Measurements from ENCODE around the gene OMP. TPM values are rescaled to one million over a fixed set of nuclear protein-coding genes. Genes with fewer than 3 reads are reported as not detected.

The OMP gene
- total and polyA plus RNA-seq, 2 donors (not counting 3 experiments of a cell fraction or from before 2014, with no cell fraction given), result 0.80 TPM; not detected in 1

GRCh38 chr11:77151804-77152509 is 49.3 kb downstream of the OMP start:
- no peaks in the 10 kb centered on the region for H3K79me2 ChIP-seq (ENCODE audit: control insufficient read depth, insufficient read depth, low read length)
- no TSS peak for BruUV-seq (replicated peaks)
- H3K4me3 ChIP-seq (replicated peaks in 1 of 3; ENCODE audit: insufficient read depth in 1 of 3, low read depth in 1 of 3, low read length in 3 of 3), result no peak overlapping the region
- no peak for DNase-seq (ENCODE audit: low read depth, low spot score)
- ChIA-PET POLR2A (no interaction called here), CTCF (no interaction called here)
- intact Hi-C loops (cut with micrococcal nuclease), result no loop called here
- FAIRE-seq, result no peak
- TF ChIP-seq MAX (IDR thresholded peaks at IDR 0.05; ENCODE audit: insufficient read depth, insufficient read length) (no peak), POLR2A (IDR thresholded peaks at IDR 0.05; ENCODE audit: low read depth, low read length) (no peak), JUN (IDR thresholded peaks at IDR 0.05; ENCODE audit: borderline replicate concordance, insufficient read depth, insufficient read length, low read depth) (no peak), MYC (IDR thresholded peaks at IDR 0.05; ENCODE audit: low read depth, low read length) (no peak), EZH2 (IDR thresholded peaks at IDR 0.05; ENCODE audit: borderline replicate concordance, low read depth, low read length, severe bottlenecking) (no peak)
- H3K36me3 ChIP-seq (ENCODE audit: control insufficient read depth in 2 of 2, extremely low read depth in 1 of 2, insufficient read depth in 2 of 2, low read length in 2 of 2), result no peaks in the 10 kb centered on the region
- no peaks in the 10 kb centered on the region for H3K9me3 ChIP-seq (replicated peaks; ENCODE audit: control insufficient read depth, insufficient read depth, low read length)
- H3K4me2 ChIP-seq (ENCODE audit: insufficient read depth, low read length), result no peak overlapping the region
- dilution Hi-C loops (cut with MboI; ENCODE audit: extremely low pct_ligation_motif_present, low sequenced_read_pairs), result no loop called here
- no peaks in the 10 kb centered on the region for H3K9me1 ChIP-seq (replicated peaks; ENCODE audit: control insufficient read depth, extremely low read depth, insufficient read depth, low read length)
- no peak overlapping the region for H3K27ac ChIP-seq (ENCODE audit: insufficient read depth, low read depth, low read length)
- no peaks in the 10 kb centered on the region for H4K20me1 ChIP-seq (replicated peaks; ENCODE audit: control insufficient read depth, extremely low read depth, insufficient read depth, low read length)
- no peaks in the 10 kb centered on the region for H3K4me1 ChIP-seq (ENCODE audit: control insufficient read depth, extremely low read depth, insufficient read depth, low read length)
- H2AFZ ChIP-seq (ENCODE audit: low read depth, low read length), result no peak overlapping the region
- peaks cover 0 to 5% of the 10 kb centered on the region in 2 experiments for H3K27me3 ChIP-seq (ENCODE audit: control insufficient read depth in 2 of 2, insufficient read depth in 2 of 2, low read length in 2 of 2)
- no peak overlapping the region for H3K9ac ChIP-seq (replicated peaks; ENCODE audit: extremely low read depth, insufficient read depth, low read length)

- Histone ChIP-seq H3K36me3 (ENCODE audit: control insufficient read depth in 2 of 2, extremely low read depth in 1 of 2, insufficient read depth in 2 of 2, low read length in 2 of 2) (no peaks in the 10 kb centered on the region), H3K9me3 (replicated peaks; ENCODE audit: control insufficient read depth, insufficient read depth, low read length) (no peaks in the 10 kb centered on the region), H3K4me1 (ENCODE audit: control insufficient read depth, extremely low read depth, insufficient read depth, low read length) (no peaks in the 10 kb centered on the region), H3K79me2 (ENCODE audit: control insufficient read depth, insufficient read depth, low read length) (no peaks in the 10 kb centered on the region), H3K9ac (replicated peaks; ENCODE audit: extremely low read depth, insufficient read depth, low read length) (no peak overlapping the region), H3K4me3 (replicated peaks in 1 of 3; ENCODE audit: insufficient read depth in 1 of 3, low read depth in 1 of 3, low read length in 3 of 3) (no peak overlapping the region), H3K9me1 (replicated peaks; ENCODE audit: control insufficient read depth, extremely low read depth, insufficient read depth, low read length) (no peaks in the 10 kb centered on the region), H3K27me3 (ENCODE audit: control insufficient read depth in 2 of 2, insufficient read depth in 2 of 2, low read length in 2 of 2) (peaks cover 0 to 5% of the 10 kb centered on the region in 2 experiments), H4K20me1 (replicated peaks; ENCODE audit: control insufficient read depth, extremely low read depth, insufficient read depth, low read length) (no peaks in the 10 kb centered on the region), H3K4me2 (ENCODE audit: insufficient read depth, low read length) (no peak overlapping the region), H3K27ac (ENCODE audit: insufficient read depth, low read depth, low read length) (no peak overlapping the region), H2AFZ (ENCODE audit: low read depth, low read length) (no peak overlapping the region)
- dilution Hi-C loops (cut with MboI; ENCODE audit: extremely low pct_ligation_motif_present, low sequenced_read_pairs) (no loop called here), intact Hi-C loops (cut with micrococcal nuclease) (no loop called here)
- BruUV-seq (replicated peaks), result no TSS peak
- DNase-seq (ENCODE audit: low read depth, low spot score) (no peak), FAIRE-seq (no peak)
- CTCF ChIA-PET, result interaction anchor here (2.1 kb wide), 1 partner anchor 26 kb away, joined by 9 read pairs; no protein-coding TSS in a partner anchor
- TF ChIP-seq MAX (IDR thresholded peaks at IDR 0.05; ENCODE audit: insufficient read depth, insufficient read length) (no peak), MYC (IDR thresholded peaks at IDR 0.05; ENCODE audit: low read depth, low read length) (no peak), CTCF (IDR thresholded peaks at IDR 0.05; ENCODE audit: extremely low read depth in 1 of 2, insufficient read depth in 1 of 2, low read depth in 1 of 2, low read length in 2 of 2) (no peak), EZH2 (IDR thresholded peaks at IDR 0.05; ENCODE audit: borderline replicate concordance, low read depth, low read length, severe bottlenecking) (no peak), GATA2 (IDR thresholded peaks at IDR 0.05; ENCODE audit: insufficient read depth, insufficient read length, low read depth, low read length) (no peak), JUN (IDR thresholded peaks at IDR 0.05; ENCODE audit: borderline replicate concordance, insufficient read depth, insufficient read length, low read depth) (no peak), POLR2AphosphoS5 (IDR thresholded peaks at IDR 0.05; ENCODE audit: insufficient read depth, low read depth, low read length) (no peak), FOS (IDR thresholded peaks at IDR 0.05; ENCODE audit: borderline replicate concordance, insufficient read depth, low read length) (no peak), POLR2A (IDR thresholded peaks at IDR 0.05; ENCODE audit: low read depth, low read length) (no peak)
- POLR2A ChIA-PET, result no interaction called here
Measured at GRCh38 chr11:77152846-77153245, 50.2 kb downstream of the OMP start.

Data from endothelial cell of umbilical vein (primary cell).